Measurements from ENCODE around the gene DPP4.

GRCh38 chr2:161997916-161998471, 76.0 kb downstream of the DPP4 start:
- TF ChIP-seq CTCF (IDR thresholded peaks at IDR 0.05) (no peak), POLR2A (IDR thresholded peaks at IDR 0.05) (no peak)
